Ureter (tissue), 1 donor: ENCODE results near the gene RBM15. TPM values are rescaled to one million over a fixed set of nuclear protein-coding genes. Genes with fewer than 3 reads are reported as not detected.

Source experiments
- DNase-seq: peaks from one replicate; pipeline ENCODE4 v3.0.0-alpha.2; 2020; ENCODE audit warnings: low spot score
- total RNA-seq: library from RNA; stranded (reverse); gene quantifications from one replicate; pipeline ENCODE4 v1.2.4, GENCODE V29; 2023
- donor health status: DM: yes; HTN: yes; CAD: no.

RBM15 gene
- total RNA-seq, 1 donor from 2014 or later, result 26.2 TPM

- DNase-seq, result no peak
Measured at GRCh38 chr1:110394493-110394820, 55.3 kb downstream of the RBM15 start.

Other genes starting within 250 kb of the RBM15 start
- gene UBL4B, start 226.9 kb upstream of the RBM15 start, total RNA-seq, result not detected
- not detected for gene SLC6A17, start 188.9 kb upstream of the RBM15 start, total RNA-seq
- gene KCNC4, start 129.1 kb upstream of the RBM15 start, total RNA-seq, result 5.2 TPM
- gene SLC16A4, start 51.6 kb downstream of the RBM15 start, total RNA-seq, result 3.3 TPM
- gene LAMTOR5, start 68.3 kb downstream of the RBM15 start, total RNA-seq, result 119 TPM
- 9.3 TPM for gene PROK1, start 111.8 kb downstream of the RBM15 start, total RNA-seq
- not detected for gene KCNA10, start 179.8 kb downstream of the RBM15 start, total RNA-seq